HG03469 (cell line): ENCODE data around the gene ATP6V0A1.
"Not testable (repeated sequence)": the region's sequence is repeated elsewhere in the genome, so short reads cannot be mapped to it uniquely, and the experiment has no call there.

Experiments used
- ATAC-seq: cut with Tn5 transposase; IDR thresholded peaks from one replicate; pipeline ENCODE4 v1.9.1; 2021; ENCODE audit warnings: mild to moderate bottlenecking, moderate library complexity, moderate number of reproducible peaks; ENCODE audit not compliant: unreplicated experiment

The ATP6V0A1 gene

GRCh38 chr17:42436391-42436790 lies 22.3 kb upstream of the ATP6V0A1 start:
- ATAC-seq, result no peak

GRCh38 chr17:42438600-42439567 lies 19.8 kb upstream of the ATP6V0A1 start:
- ATAC-seq, result no peak

DNA sequence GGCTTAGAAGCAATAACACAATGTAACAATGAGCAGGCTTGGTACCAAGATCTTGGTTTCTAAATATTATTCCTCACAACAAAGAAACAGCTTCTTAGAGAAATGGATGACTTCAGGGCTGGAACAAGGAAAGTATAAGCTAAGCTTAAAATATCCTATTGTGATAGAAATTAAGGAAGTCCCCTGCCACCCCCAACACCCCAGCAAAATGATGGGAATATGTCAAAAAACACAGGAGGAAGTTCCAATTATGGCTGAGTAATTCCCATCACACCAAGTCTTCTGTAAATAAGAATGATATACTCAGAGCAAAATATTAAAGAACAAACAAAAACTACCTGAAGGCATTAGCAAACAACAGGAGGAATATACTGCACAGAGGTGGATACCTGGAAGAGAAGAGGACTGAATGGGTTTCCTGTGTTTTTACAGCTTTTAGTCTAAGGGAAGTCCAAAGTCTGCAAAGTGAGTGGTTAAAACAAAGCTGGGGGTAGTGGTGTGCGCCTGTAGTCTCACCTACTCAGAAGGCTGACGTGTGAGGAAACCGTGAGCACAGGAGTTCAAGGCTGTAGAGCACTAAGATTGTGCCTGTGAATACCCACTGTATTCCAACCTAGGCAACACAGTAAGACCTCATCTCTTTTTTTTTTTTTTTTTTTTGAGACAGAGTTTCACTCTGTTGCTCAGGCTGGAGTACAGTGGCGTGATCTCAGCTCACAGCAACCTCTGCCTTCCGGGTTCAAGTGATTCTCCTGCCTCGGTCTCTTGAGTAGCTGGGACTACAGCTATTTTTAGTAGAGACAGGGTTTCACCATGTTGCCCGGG lies 17.1 kb upstream of the ATP6V0A1 start:
- no peak for ATAC-seq

DNA sequence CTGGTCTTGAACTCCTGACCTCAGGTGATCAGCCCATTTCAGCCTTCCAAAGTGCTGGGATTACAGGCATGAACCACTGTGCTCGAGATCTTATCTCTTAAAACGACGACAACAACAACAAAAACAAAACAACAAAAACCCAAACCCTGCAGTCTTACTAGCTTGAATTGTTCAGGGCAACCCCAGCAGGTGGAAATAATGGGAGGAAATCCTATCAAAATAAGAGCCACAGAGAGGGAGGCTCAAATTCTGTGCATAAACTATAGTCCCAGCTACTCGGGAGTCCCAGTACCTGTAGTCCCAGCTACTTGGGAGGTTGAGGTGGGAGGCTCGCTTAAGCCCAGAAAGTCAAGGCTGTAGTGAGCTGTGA lies 16.5 kb upstream of the ATP6V0A1 start:
- ATAC-seq, result no peak

DNA sequence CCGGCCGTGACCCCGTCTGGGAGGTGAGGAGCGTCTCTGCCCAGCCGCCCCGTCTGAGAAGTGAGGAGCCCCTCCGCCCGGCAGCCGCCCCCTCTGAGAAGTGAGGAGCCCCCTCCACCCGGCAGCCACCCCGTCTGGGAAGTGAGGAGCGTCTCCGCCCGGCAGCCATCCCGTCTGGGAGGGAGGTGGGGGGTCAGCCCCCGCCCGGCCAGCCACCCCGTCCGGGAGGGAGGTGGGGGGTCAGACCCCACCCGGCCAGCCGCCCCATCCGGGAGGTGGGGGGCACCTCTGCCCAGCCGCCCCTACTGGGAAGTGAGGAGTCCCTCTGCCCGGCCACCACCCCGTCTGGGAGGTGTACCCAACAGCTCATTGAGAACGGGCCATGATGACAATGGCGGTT lies 9.5 kb upstream of the ATP6V0A1 start:
- not testable (repeated sequence) for ATAC-seq

DNA sequence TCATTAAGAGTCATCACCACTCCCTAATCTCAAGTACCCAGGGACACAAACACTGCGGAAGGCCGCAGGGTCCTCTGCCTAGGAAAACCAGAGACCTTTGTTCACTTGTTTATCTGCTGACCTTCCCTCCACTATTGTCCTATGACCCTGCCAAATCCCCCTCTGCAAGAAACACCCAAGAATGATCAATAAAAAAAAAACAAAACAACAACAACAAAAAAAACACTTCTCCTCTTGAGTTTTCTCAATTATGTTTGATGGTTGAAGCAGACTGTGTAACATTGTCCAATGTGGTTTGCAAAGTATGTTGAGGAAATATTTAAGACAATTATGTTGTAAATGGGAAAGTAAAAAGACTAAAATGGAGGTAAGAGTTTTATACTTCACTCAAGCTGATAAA lies 8.8 kb upstream of the ATP6V0A1 start:
- ATAC-seq, result not testable (repeated sequence)

DNA sequence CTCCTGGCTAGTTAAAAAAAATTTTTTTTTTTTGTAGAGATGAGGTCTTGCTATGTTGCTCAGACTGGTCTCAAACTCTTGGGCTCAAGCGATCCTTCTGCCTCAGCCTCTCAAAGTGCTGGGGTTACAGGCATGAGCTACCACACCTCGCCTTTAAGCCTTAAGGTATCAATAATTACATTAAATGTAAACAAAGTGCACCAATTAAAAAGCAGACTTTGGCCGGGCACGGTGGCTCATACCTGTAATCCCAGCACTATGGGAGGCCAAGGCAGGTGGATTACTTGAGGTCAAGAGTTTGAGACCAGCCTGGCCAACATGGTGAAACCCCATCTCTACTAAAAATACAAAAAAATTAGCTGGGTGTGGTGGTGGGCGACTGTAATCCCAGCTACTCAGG lies 7.4 kb upstream of the ATP6V0A1 start:
- ATAC-seq, result not testable (repeated sequence)

DNA sequence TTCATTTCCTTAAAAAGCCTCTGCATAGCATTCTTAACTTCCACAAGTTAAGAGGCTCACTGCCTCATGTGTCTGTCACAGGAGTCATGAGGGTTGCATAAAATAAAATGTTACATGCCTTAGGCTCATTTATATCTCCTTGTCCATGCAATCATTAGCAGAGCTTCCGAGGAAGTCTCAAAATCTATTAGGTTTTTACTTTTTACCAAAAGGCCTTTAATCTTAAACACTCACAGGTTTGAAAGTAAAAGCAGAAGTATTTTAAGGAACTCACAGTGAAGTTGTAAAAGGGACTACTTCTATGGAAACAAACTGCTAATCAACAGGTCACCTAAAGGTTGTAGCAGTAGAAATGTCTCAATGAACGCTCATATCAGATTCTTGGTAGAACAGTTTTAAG lies 5.2 kb upstream of the ATP6V0A1 start:
- ATAC-seq, result no peak

DNA sequence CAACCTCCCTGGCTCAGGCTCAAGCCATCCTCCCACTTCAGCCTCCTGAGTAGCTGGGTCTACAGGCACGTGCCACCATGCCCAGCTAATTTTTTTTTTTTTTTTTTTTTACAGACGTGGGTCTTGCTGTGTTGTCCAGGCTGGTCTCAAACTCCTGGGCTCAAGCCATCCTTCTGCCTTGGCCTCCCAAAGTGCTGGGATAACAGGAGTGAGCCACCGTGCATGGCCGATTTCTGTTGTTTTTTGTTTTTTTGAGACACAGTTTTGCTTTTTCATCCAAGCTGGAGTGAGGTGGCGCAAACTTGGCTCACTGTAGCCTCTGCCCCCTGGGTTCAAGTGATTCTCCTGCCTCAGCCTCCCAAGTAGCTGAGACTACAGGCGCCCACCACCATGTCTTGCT lies 3.7 kb upstream of the ATP6V0A1 start:
- not testable (repeated sequence) for ATAC-seq

DNA sequence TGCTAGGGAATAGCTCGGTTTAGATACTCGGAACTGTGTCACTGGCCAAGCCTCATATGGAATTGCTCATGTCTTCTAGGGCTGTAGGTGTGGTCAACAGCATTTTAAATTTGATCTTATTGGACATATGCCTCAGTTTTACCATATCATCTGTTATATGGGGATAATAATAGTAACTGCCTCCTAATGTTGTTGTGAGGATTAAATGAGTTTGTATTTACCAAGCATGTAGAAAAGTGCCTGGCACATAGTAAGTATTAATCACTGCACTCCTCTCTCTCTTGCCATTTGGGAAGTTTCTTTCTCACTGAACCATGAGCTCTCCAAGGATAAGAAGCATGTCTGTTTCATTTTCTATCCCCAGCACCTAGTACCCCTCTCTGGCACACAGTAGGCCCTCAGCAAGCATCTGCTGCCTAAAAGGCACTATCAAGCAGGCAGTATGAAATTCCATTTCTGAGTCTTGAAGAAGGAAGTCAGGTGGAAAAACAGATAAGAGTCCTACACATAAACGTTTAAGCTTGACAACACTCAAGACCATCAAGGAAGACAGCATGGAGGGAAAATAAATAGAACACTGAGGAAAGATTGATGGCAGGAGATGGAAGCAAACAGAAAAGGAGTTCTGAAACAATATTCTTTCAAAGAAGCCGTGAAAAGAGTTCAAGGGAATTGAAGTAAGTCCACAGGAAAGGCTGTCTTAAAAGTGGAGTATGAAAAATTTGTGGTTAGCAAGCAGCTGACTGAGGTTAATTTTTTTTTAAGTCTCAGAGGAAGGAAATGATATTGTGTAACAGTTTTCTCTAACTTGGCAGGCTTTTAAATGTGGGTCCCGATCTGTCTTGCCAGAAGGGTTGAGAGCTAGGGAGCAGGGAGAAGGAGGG lies 2.2 kb upstream of the ATP6V0A1 start:
- ATAC-seq, result no peak

DNA sequence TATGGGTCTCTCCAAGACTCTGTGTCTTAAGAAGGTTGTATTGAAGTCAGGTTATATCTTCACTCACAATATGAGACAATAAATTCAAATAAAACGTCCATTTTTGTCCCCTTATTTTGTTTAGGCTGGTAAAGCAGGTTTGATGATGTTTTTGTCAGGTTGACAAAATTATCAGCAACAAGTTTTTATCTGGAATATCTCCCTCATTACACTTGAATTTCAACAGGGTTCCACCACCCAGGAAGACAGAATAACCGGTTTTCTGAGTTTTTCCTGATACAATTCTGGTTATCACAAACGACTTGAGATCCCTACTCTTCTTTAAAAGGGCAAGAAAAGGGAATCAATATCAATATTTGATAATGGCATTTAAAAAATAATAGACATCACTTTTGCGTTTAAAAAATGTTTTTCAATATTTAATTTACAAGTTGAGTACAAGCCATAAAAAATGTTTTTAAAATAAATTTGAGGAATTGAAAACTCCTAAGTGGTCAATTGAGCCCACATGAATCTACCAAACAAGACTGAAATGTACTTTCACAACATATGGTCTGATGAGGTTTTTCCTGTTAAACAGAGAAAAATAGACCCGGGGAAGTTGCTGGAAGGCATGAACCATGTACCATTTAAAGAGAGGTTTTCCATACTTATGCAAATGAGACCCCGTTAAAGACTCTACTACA lies 1.4 kb upstream of the ATP6V0A1 start:
- ATAC-seq, result no peak

DNA sequence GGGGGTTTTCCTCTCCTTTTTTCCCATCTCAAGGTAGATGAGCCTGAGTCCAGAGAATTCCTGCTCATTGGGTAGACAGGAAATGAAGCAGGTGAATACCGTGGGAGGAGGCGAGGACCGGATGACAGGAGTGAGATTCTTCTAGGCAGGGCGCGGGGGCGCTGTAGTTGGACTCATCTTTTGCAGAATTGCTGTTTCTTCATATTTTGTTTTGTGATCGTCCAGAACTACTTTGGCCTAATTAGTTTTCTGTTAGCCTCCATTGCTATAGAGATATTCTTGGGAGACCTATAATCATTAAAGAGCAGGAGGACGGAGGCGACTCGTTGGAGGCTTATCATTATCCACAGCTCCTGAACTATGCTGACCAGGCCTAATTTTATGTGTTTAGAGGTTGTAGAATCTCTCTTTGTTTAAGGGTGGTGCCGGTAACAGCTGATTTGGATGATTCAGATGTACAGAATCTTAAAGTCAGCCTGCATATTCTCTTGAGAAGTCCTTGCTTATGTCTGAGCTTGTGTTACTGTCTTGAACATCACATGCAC lies 650 bp downstream of the ATP6V0A1 start:
- no peak for ATAC-seq

GRCh38 chr17:42459801-42460281 lies 1.2 kb downstream of the ATP6V0A1 start:
- ATAC-seq, result no peak

DNA sequence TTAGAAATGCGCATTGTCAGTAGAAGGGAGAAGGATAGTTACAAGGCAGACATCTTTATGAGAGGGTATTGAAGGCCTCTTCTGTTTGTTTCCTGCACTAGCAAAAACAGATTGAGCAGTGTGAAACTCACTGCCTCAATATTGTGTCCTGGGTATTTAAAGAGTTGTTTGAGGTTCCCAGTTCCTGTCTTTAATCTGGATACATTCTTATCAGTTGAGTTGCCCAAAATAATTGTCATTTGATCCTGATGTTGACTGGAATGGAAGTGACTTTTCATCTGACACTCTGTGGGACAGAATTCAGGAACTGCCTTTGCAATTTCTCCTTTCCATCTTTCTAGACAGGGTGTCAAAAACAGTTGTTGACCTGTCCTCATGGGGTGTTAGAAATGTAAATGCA lies 1.7 kb downstream of the ATP6V0A1 start:
- no peak for ATAC-seq

DNA sequence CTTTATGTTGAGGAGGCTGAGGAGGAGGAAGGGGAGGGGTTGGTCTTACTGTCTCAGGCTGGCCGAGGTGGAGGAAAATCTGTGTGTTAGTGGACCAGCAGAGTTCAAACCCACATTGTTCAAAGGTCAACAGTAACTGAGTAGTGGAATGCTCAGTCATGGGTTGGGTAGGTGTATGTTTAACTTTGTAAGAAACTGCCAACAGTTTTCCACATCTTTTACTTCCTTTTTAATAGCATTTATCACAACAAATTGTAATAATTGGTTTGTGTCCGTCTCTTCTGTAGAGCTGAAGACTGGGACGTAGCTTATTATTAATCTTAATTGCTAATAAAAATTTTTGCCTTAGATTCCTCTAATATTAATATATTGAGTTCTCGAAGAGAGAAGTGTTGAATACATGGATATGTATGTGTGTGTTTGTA lies 5.3 kb downstream of the ATP6V0A1 start:
- no peak for ATAC-seq

DNA sequence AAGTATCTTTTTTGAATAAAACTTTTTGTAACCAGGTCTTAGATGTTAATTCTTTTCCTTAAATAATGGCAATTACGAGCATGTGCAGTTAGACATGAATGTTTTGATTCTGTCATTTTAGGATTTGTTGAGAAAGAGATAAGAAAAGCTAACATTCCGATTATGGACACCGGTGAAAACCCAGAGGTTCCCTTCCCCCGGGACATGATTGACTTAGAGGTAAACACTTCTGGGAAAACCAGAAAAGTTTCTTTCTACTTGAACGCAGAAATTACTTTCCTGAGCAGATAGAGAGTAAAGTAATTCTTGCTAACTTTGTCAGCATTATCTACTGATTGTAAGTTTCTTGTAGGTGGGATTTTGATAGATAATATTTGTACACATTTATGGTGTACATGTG lies 9.2 kb downstream of the ATP6V0A1 start:
- ATAC-seq, result no peak

DNA sequence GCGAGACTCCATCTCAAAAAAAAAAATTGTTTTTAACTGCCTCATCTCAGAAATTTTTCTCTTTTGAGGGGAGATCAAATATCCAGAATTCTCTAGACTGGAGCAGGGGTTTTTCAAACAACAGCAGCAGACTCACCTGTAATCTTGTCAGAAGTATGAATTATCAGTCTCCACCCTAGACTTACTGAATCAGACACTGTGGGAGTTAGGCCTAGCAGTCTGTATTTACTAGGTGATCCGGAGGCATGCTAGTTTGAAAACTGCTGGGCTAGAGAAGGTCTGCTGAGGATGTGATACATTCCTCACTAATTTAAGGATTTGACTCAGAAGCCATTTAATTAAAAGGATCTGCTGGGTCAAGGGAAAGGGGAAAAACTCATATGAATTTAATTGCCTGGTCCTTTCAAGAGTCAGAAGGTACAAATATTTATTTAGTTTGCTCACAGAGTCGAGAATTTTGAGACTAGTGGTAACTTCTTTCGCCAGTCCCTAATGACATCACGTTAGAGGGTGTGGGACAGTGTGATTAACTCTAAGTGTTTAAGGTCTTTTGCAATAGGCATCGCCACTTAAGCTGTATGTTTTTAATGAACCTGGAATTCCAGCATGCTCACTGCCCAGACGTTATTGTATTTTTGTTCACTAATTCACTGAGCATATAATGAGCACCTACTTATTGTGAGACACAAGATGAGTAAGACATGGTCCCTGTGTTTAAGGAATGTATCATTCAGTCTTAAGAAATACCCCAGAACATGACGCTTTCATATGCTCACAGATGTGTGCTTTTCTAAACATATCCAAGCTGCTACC lies 14.2 kb downstream of the ATP6V0A1 start:
- ATAC-seq, result no peak

GRCh38 chr17:42474276-42474675 lies 15.6 kb downstream of the ATP6V0A1 start:
- no peak for ATAC-seq

DNA sequence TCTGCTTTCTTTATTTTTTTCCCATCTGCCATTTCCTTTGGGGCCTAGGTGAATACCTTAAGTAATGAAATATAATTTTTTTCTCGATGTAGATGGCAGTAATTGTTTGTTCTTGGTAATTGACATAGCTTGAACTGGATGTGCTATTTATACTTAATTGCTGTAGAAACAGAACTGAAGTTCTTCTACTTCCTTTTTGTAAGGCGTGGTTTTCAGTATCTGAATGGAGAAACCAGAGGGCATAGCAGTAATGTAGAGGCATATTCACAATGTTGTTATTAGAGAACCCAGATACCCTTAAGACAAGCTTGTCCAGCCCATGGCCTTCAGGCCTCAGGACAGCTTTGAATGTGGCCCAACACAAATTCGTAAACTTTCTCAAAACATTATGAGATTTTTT lies 16.4 kb downstream of the ATP6V0A1 start:
- ATAC-seq, result no peak
